Spleen (tissue), 11 donors: ENCODE results near the gene UBR4. TPM values are rescaled to one million over a fixed set of nuclear protein-coding genes. Genes with fewer than 3 reads are reported as not detected.

Experiments used
- DNase-seq: peaks from one replicate; pipeline ENCODE4 v3.0.0-alpha.2; 2020
- H3K27ac ChIP-seq, 8 donors: fragments of 200-600 bp; sonication (generic) in 7 of 8; 1 replicate in 4 of 8; 2 replicates in 4 of 8; pipeline versions ENCODE4 v1.5.0 to v1.8.0; 2016 to 2021; ENCODE audit warnings: inconsistent platforms in 4 of 8, mild to moderate bottlenecking in 4 of 8, moderate library complexity in 1 of 8
- H3K27me3 ChIP-seq, 7 donors: fragments of 200-600 bp; sonication (generic) in 6 of 7; replicated peaks in 1 of 7; 1 replicate in 4 of 7; 2 replicates in 3 of 7; pipeline versions ENCODE4 v1.5.0 to v1.8.0; 2016 to 2021; ENCODE audit warnings: inconsistent platforms in 3 of 7, mild to moderate bottlenecking in 1 of 7
- H3K36me3 ChIP-seq, 6 donors: fragments of 200-600 bp; sonication (generic) in 5 of 6; 1 replicate in 4 of 6; 2 replicates in 2 of 6; pipeline versions ENCODE4 v1.5.0 to v1.8.0; 2016 to 2021; ENCODE audit warnings: inconsistent platforms in 2 of 6
- H3K4me1 ChIP-seq, 6 donors: fragments of 200-600 bp; sonication (generic) in 5 of 6; 1 replicate in 3 of 6; 2 replicates in 3 of 6; pipeline versions ENCODE4 v1.5.0 to v1.8.0; 2016 to 2021; ENCODE audit warnings: inconsistent platforms in 3 of 6
- H3K4me3 ChIP-seq, 8 donors: fragments of 200-600 bp; sonication (generic) in 7 of 8; 1 replicate in 4 of 8; 2 replicates in 4 of 8; pipeline versions ENCODE4 v1.5.0 to v1.8.0; 2016 to 2021; ENCODE audit warnings: inconsistent platforms in 4 of 8, mild to moderate bottlenecking in 4 of 8, moderate library complexity in 2 of 8
- H3K9me3 ChIP-seq, 8 donors: fragments of 200-600 bp; sonication (generic) in 7 of 8; 1 replicate in 4 of 8; 2 replicates in 4 of 8; pipeline versions ENCODE4 v1.5.0 to v1.8.0; 2016 to 2021; ENCODE audit warnings: inconsistent platforms in 4 of 8
- POLR2A ChIP-seq, 3 donors: fragments of 450-650 bp; IDR thresholded peaks; one replicate each; pipeline ENCODE4 v1.5.1; 2017; ENCODE audit warnings: antibody characterized with exemption in 3 of 3, mild to moderate bottlenecking in 1 of 3
- POLR2AphosphoS5 ChIP-seq, 3 donors: sonication (generic); formaldehyde crosslinking; IDR thresholded peaks; one replicate each; pipeline ENCODE4 v1.5.1; 2017; ENCODE audit warnings: antibody characterized with exemption in 3 of 3
- WGBS, 5 donors: extraction: QIAGEN DNeasy Blood & Tissue Kit in 3 of 5; methylation state at CpG; one replicate each; pipeline versions ENCODE4 v1.1.5 to v1.1.7; 2013 to 2018; 5-methylcytosine and 5-hydroxymethylcytosine counted together
- intact Hi-C: fragments of 100-400 bp; cut with DNase I; formaldehyde crosslinking; loops from one replicate; pipeline ENCODE4 v1.15.0; 2023; ENCODE audit warnings: low total_unique reads
- polyA plus RNA-seq, 3 donors: library from polyadenylated mRNA; stranded (reverse); fragments of 200-250 nt; gene quantifications; one replicate each; pipeline ENCODE4 v1.2.1, GENCODE V29; 2013
- total RNA-seq, 7 donors: library from RNA; depleted of rRNA in 3 of 7; stranded (reverse); fragments of >200 nt in 3 of 7; fragmentation: NEBNext Ultra II Directional in 4 of 7; extraction: Animal tissue kit (Norgen Biotek cat#: 25700) in 4 of 7; gene quantifications; one replicate each; pipeline versions ENCODE4 v1.1.0 to v1.2.1, GENCODE V29; 2016 to 2021
- TF ChIP-seq, protein P1 (sequence below), 11 experiments: fragments of 200-600 bp in 7 of 11; fragments of 450-650 bp in 4 of 11; sonication (generic) in 4 of 11; IDR thresholded peaks in 8 of 11; conservative IDR thresholded peaks in 3 of 11; 1 replicate in 7 of 11; 2 replicates in 4 of 11; pipeline versions ENCODE4 v1.4.0 to v1.8.0; 2016 to 2021; ENCODE audit warnings: antibody characterized with exemption in 11 of 11, inconsistent platforms in 4 of 11, mild to moderate bottlenecking in 1 of 11
- donor health status: healthy with polysubstance abuse.
- donor health status: DM: no; HTN: no; CAD: no; lungs with moderate emphysema.
- donor health status: DM: no; HTN: no; CAD: no.
- donor health status: Bipolar disorder and iron deficiency.
- donor health status: healthy.
- donor health status: DM: no; HTN: no; CAD: no.
- donor health status: DM: yes; HTN: yes; CAD: no.

UBR4 gene
- total and polyA plus RNA-seq, 10 donors: 72.5 to 184 (median 149) TPM

DNA sequence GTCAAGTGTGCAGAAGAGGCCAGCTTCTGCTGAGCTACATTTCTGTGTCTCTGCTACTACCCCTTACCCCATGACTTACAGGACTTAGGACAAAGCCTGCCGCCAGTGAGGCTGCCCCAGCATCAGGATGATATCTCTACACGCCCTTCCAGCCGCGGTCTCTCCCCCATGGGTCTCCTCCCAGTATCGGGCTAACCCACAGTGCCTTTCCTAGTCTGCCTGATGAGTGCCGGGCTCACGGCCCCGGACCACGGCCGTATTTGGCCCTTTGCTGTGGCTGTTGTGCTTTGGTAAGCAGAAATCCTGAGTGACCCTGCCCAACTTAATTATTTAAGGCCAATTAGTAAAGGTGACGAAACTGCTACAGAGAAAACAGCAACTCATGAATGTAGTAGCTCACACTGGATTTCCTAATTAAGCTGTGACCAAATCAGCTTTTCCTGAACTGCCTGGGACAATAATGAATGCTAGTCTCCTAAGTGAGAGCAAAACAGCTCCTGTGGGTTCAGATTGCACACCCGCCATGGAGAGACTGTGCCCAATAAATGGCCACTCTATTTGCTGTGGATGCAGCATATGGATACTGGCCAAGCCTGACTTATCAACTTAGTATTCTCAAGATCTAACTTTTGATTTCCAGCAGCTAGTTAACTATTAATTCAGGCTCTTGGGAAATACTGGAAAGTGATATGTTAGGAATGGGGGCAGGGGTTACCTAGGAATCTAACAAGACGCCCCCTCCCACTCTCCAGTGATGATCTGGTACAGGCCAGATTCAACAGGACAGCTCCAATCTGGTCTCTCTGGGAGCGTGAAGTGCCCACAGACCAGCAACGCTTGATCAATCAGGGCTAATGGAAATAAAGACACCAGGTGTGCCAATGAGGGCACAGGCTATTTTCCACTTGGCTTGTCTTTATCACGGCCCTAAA lies 130.3 kb downstream of the UBR4 start:
- intact Hi-C loops: no loop called here
- H3K27ac ChIP-seq: peak overlapping the region in 6 of 8 donors; percentile 73 to 86 (median 82)
- H3K9me3 ChIP-seq: no peaks in the 10 kb centered on the region
- H3K27me3 ChIP-seq: no peaks in the 10 kb centered on the region
- TF ChIP-seq POLR2AphosphoS5 (IDR thresholded peaks at IDR 0.05): peak in 1 of 3 donors; percentile 42
- TF ChIP-seq POLR2A (IDR thresholded peaks at IDR 0.05): no peak
- TF ChIP-seq, protein P1, sequence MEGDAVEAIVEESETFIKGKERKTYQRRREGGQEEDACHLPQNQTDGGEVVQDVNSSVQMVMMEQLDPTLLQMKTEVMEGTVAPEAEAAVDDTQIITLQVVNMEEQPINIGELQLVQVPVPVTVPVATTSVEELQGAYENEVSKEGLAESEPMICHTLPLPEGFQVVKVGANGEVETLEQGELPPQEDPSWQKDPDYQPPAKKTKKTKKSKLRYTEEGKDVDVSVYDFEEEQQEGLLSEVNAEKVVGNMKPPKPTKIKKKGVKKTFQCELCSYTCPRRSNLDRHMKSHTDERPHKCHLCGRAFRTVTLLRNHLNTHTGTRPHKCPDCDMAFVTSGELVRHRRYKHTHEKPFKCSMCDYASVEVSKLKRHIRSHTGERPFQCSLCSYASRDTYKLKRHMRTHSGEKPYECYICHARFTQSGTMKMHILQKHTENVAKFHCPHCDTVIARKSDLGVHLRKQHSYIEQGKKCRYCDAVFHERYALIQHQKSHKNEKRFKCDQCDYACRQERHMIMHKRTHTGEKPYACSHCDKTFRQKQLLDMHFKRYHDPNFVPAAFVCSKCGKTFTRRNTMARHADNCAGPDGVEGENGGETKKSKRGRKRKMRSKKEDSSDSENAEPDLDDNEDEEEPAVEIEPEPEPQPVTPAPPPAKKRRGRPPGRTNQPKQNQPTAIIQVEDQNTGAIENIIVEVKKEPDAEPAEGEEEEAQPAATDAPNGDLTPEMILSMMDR (IDR thresholded peaks at IDR 0.05 in 8 of 11, conservative IDR thresholded peaks at IDR 0.05 in 3 of 11): no peak
- peaks cover 0 to 58% (median 29%) of the 10 kb centered on the region in 6 donors for H3K4me1 ChIP-seq
- WGBS, 5 donors: 78 to 91% (median 90%) methylated on average over 15 to 16 of the region's 16 CpGs
- DNase-seq: no peak
- H3K4me3 ChIP-seq: peak overlapping the region in 1 of 8 donors; percentile 48
- peaks cover 12 to 100% (median 98%) of the 10 kb centered on the region in 6 donors for H3K36me3 ChIP-seq

DNA sequence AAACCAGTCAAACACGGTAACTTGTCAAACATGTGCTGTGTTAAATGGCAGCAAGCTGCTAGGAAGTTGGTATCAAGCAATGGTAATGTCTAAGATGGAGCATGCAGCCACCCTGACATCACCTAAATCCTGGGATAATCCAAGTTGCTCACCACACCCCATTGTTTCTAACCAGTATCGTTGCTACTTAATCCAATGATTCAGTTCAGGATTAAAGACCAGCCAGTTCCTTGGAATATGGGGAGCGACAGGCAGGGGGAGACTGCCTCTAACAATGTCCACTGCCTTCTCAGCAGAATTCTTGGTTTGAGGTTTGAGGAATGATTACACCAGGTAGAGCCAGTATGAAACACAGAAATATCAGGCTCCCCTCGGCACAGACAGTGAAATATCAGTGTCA lies 131.5 kb downstream of the UBR4 start:
- peaks cover 0 to 64% (median 27%) of the 10 kb centered on the region in 6 donors for H3K4me1 ChIP-seq
- H3K36me3 ChIP-seq: peaks cover 12 to 100% (median 98%) of the 10 kb centered on the region in 6 donors
- WGBS, 5 donors: 92 to 98% (median 95%) methylated on average over 4 of the region's 4 CpGs
- no peaks in the 10 kb centered on the region for H3K9me3 ChIP-seq
- no peak overlapping the region for H3K4me3 ChIP-seq
- no peak for DNase-seq
- no peaks in the 10 kb centered on the region for H3K27me3 ChIP-seq
- TF ChIP-seq POLR2A (IDR thresholded peaks at IDR 0.05) (no peak), POLR2AphosphoS5 (IDR thresholded peaks at IDR 0.05) (no peak)
- TF ChIP-seq, protein P1 (IDR thresholded peaks at IDR 0.05 in 8 of 11, conservative IDR thresholded peaks at IDR 0.05 in 3 of 11): no peak
- H3K27ac ChIP-seq: no peak overlapping the region
- intact Hi-C loops: no loop called here

DNA sequence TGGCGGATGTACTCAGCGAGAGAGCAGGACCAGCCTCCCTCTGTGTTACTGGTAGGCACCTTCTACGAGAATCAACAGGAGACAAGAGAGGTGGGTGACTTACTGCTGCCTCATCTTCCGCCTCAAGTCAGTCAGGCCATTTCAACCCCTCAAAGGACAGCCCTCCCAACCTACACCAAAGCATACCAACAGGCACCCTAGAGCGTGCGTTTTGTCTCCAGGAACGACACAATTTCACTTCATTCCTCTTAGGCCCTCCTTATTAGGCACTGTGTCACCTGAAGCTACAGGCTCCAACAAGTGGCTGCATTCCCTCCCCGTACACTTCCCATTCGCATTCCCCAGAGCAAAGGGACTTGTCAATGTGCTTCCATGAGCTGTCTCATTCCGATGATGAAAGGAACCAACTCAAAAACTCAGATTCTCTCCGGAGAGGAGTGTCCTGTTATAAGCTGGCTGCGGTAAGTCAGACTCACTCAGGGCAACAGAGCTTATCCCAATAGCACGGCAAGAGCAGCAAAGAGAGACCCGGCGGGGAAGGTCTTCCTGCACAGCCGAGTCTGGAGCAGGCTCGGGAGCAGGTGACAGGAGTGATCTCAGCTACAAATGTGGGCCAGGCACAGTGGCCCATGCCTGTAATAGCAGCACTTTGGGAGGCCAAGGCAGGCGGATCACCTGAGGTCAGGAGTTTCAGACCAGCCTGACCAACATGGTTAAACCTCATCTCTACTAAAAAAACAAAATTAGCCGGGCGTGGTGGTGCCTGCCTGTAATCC lies 133.0 kb downstream of the UBR4 start:
- Histone ChIP-seq H3K4me1 (peaks cover 0 to 61% (median 19%) of the 10 kb centered on the region in 6 donors), H3K36me3 (peaks cover 12 to 100% (median 91%) of the 10 kb centered on the region in 6 donors), H3K27me3 (no peaks in the 10 kb centered on the region), H3K9me3 (no peaks in the 10 kb centered on the region), H3K27ac (no peak overlapping the region), H3K4me3 (no peak overlapping the region)
- intact Hi-C loops: no loop called here
- TF ChIP-seq POLR2AphosphoS5 (IDR thresholded peaks at IDR 0.05) (no peak), POLR2A (IDR thresholded peaks at IDR 0.05) (no peak)
- TF ChIP-seq, protein P1 (IDR thresholded peaks at IDR 0.05 in 8 of 11, conservative IDR thresholded peaks at IDR 0.05 in 3 of 11): no peak
- DNase-seq: no peak
- 92 to 98% (median 95%) methylated on average over 18 to 20 of the region's 20 CpGs for WGBS, 5 donors
